Measurements from ENCODE around the gene HTR6.
"Not testable (repeated sequence)": the region's sequence is repeated elsewhere in the genome, so short reads cannot be mapped to it uniquely, and the experiment has no call there.

HTR6 gene

DNA sequence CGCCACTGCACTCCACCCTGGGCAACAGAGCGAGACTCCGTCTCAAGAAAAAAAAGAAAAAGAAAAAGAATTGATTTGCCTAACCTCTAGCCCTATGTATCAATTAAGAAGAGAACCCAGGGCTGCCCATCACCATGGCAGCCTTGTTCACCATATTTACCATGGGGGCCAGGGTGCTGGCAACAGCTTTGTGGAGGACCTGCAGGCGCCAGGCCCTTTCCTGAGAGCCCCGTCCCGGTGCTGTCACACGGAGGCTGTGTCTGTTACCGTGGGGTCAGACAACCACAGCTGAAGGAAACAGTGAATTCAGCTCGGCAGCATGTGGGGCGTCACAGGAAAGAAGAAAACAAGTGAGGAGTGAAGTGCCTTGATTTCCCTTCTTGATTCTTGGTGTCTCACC, 27.1 kb upstream of the HTR6 start:
- in situ Hi-C loops (cut with MboI; ENCODE audit: low sequenced_read_pairs), result no loop called here

DNA sequence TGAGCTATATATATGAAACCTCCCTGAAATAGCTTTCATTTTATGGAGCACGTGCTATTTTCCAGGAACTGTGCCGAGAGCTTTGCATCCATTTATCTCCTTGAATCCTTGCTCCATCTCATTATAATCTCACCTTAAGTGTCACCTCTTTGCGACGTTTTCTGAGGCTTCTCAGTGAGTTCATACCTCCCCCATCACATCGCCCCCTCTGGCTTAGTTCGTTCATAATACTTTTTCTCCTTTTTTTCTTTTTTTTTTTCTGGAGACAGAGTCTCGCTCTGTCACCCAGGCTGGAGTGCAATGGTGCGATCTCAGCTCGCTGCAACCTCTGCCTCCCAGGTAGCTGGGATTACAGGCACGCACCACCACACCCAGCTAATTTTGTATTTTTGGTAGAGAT, 25.4 kb upstream of the HTR6 start:
- in situ Hi-C loops (cut with MboI; ENCODE audit: low sequenced_read_pairs), result not testable (repeated sequence)

DNA sequence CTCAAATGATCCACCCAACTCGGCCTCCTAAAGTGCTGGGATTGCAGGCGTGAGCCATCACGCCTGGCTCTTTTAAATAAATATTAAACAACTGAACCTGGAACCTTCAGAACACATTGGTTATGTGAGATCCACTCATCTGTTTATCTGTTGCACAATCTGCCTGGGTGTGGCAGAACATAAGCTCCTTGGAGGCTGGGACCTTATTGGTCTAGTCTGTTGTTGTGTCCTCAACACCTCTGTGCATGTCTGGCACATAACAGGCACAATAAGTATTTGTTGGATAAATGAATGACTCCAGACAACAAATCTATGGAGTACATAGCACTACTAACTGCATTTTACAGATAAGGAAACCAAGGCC, 24.7 kb upstream of the HTR6 start:
- in situ Hi-C loops (cut with MboI; ENCODE audit: low sequenced_read_pairs), result no loop called here

DNA sequence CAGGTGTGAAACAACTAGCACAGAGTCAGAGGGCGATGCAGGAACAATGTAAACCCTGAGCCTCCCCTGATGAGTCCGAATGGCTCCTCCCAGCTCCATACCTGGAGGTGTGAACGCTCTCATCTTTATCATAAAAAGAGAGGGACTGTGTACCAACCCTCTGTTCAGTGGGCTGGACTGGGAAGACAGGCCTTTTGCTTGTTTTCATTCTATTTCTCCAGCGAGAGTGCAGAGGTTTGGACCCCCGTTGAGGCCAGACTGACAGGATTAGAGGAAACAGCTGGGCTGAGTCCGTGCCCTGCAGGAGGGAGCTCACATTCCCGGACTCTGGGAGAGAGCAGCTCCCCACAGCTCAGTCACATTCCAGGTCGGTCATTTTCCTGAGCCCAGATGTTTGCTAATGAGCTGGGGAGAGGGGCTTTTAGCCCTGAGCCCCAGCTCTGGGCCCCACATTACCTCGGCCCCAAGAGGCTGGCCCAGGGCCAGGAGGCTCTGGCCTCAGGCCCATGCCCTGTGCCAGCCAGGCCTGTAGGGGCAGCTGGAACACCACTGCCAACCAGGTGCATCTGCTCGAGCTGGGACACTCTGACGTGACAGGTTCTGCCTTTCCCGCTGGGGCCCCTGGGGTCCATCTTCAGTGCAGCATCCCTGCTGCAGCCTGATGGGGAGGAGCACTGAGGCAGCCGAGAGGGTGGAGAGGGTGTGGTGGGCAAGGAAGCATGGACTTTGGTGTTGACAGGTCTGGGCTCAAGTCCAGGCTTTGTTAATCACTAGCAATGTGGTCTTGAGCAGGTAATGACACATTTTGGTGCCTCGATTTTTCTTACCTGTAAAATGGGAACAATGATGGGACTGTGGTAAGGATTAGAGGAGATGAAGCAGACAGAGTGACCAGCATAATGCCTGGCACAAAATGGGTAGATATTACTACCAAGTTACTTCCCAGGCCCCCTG, 24.0 kb upstream of the HTR6 start:
- in situ Hi-C loops (cut with MboI; ENCODE audit: low sequenced_read_pairs), result no loop called here

DNA sequence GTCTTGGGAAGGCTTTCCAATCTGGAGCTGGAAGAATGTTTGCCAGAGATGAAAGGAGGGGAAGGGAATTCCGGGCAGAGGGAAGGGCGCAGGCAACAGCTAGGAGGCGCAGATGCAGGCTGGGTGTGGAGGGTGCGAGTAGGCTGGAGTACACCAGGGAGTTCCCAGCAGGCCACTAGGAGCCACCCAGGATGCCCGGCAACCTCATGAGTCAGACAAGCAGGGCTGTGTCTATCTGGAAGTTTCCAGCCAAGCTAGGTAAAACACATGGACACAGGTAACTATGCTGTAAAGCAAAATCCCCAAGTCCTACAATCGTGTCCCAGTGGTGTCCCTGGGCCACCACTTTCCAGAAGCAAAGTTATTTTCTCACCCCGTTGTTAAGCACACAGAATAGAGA, 21.6 kb upstream of the HTR6 start:
- in situ Hi-C loops (cut with MboI; ENCODE audit: low sequenced_read_pairs), result no loop called here

DNA sequence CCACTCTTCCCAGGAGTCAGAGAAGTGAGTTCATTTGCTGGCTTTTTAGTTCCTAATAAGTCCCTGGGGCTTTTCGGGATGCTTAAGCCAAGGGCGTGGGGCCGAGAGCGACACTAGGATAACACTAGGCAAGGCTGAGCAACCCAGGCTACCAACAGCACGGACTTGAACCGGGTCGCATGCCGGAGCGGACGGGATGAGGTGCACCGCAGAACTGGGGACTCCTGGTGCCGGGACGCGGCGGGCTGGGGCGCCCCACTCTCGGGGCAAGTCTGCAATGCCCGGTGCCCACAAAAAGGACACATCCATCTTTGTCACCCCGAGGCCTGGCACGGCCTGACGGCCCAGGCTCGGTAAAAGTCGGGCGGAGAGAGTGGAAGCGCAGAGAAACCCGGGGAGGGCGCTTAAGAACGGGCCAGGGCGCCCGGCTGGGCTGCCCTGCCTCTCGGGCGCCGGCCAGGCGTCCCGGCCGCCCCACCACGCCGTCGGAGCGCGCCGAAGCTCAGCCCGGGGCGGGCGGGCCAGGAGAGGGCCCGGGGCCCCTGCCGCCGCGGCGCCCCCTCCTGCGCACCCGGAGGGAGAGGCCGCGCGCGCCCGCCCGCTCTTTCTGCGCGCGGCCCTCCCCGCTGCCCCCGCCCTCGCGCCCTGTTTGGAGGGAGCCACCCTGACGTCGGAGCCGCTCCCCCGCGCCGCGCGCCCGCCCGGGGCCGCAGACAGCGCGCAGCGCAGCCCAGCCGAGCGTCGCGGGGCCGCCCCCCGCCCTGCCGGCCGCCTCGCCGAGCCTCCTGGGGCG, 20.9 kb upstream of the HTR6 start, which contains the start of gene NBL1:
Gene NBL1, plus strand, starts transcription at position 710 of the 793 bp plus-strand sequence. CDS start 10,720 bp downstream, outside the sequence.
- in situ Hi-C loops (cut with MboI; ENCODE audit: low sequenced_read_pairs), result no loop called here

DNA sequence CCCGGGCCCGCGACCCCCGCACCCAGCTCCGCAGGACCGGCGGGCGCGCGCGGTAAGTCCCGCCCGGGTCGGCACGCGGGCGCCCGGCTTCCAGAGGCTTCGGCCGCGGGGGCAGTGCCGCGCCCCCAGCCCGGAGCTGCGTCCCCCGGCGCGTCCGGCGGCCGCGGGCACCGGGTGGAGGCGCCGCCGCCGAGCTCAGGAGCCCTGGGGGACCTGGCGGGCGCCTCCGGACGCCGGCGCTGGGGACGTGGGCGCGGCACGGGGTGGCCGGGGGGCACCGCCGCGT, 20.3 kb upstream of the HTR6 start:
- in situ Hi-C loops (cut with MboI; ENCODE audit: low sequenced_read_pairs), result no loop called here

DNA sequence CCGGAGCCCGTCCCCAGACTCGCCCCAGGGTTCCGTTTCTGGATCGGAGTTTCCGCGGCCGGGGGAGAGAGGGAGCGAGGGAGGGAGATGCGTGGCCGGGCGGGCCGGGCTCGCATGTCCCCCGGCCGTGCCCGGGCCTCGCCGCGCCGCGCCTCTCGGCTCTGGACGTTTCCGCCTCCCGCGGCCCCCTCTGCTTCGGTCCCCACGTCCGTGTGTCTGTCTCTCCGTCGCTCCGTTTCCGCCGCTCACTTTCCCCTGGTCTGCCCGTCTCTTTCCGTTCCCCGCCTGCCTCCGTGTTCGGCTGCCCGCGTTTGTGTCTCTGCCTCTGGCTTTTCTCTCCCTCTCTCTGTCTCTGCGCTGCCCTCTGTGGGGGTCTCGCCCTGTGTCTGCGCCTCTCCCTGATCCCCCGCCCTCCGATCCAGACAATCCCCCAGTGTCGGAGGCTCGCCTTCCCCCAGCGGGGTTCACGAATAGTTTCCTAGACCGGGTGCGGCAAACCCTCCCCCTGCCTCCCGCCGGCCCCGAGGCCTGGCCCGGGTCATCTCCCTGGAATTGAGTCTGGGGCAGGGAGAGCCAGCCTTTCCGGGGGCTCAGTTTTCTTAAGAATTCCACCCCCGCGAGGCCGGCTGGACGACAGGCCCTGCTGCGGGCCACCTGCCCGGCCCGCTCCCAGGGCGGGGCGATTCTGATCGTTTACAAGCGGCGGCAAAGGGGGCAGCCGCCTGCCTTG, 19.8 kb upstream of the HTR6 start:
- in situ Hi-C loops (cut with MboI; ENCODE audit: low sequenced_read_pairs), result no loop called here

DNA sequence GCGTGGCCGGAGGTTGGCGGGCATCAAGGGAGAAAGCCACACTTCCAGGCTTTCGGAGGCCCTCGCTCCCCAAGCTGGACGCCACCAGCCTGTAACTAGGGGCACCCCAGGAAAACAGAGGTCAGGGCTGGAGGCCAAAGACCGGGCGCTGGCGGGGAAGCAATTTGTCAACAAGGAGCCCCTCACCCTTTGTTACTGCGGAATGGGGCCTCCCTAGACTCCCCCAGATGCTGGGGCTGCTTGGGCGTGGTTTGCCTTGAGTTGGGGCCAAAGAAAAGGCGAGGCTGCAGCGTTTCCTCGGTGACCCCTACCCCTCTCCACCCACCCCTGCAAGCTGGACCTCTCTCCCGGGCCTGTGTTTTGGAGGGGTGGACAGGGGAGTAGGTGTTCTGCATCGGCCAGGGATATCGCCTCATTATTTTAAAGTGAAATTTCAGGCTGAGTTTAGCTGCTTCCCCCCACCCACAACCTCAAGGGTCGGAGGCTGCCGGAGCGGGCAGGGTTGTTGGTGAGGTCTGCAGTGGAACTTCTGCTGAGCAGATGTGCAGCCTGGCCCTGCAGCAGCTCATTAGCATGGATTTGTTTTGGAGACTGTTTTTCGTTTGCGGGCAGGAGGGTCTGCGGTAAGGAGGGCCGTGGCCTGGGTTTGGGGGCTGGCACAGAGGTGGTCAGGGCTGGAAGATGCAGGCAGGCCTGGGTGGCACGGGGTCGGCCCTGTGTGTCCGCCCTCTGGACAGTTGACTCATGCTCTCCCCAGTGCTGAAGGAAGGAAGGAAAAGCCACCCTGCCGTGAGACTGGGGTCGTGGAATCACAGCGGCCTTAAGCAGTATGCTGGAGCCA, 19.0 kb upstream of the HTR6 start:
- in situ Hi-C loops (cut with MboI; ENCODE audit: low sequenced_read_pairs), result no loop called here

DNA sequence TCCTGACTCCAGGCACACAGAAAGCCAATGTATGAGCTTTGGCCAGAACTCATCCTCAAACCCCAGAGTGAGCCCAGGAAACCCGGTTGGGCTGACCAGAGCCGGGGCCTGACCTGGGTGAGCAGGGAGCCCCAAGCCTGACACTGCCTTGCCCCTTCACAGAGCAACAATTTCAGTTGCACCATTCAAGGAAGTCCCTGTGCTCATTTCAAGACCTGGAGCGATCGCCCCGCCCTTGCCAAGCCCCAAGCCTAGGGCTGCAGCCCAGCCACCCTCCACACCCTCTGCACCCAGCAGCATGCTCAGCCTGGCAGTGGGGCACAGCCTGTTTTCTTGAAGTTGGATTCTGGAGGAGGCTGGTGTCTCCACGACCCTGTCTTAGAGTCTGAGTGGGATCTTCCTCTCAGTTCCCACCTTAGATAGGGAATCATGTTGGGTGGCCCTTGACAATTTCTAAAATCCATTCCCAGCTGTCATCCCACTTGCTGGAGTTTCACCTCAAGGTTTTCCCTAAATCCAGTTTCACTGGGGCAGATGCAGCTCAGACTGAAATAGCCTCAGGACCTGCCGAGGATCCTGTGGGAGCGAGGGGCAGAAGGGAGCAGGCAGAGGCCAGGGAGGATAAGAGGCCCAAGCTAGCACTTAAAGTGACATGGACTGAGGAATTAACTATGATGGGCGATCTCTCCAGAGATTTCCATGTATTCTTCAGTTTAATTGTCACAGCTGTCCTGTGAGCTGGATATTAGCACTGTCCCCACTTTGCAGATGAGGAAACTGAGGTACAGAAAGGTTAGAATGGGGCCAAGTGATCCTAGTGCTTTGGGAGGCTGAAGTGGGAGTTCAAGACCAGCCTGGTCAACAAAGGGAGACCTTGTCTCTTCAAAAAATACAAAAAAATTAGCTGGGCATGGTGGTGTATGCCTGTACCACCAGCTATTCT, 18.0 kb upstream of the HTR6 start:
- in situ Hi-C loops (cut with MboI; ENCODE audit: low sequenced_read_pairs), result no loop called here

DNA sequence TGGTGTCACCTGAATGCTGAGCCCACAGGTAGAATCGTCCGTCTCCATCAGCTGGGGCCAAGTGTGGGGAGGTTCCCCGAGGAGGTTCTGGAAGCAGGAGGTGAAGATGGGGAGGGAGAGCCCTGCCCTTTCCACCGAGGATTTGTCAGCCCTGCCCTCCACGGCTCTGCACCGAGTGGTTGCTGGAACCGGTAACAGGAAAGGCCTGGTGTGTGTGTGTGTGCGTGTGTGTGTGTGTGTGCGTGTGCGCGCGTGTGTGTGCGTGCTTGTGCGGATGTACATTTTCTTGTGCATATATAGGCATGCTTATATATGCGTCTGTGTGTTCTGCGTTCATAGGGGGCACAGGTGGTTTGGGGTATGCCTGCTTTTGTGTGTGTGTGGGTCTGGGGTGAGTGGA, 17.0 kb upstream of the HTR6 start:
- in situ Hi-C loops (cut with MboI; ENCODE audit: low sequenced_read_pairs), result no loop called here

DNA sequence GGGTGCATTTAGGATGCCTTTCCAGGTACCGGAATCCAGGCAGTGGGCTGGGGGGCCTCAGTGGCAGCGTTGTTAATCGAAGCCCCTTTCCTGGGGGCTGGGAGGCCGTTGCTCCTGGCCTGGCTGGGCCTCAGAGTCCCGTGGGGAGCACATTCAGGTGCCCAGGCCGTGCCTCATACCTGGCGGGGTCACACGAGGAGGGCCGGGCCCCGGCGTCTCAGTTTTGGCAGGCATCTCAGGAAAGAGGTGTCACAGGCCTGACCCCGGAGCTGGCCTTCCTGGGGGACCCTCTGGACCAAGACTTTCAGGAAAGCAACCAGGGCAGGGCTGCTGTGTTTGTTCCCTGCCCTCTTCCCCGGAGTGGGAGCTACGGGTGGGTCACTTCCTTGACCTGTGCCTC, 16.4 kb upstream of the HTR6 start:
- in situ Hi-C loops (cut with MboI; ENCODE audit: low sequenced_read_pairs), result no loop called here

DNA sequence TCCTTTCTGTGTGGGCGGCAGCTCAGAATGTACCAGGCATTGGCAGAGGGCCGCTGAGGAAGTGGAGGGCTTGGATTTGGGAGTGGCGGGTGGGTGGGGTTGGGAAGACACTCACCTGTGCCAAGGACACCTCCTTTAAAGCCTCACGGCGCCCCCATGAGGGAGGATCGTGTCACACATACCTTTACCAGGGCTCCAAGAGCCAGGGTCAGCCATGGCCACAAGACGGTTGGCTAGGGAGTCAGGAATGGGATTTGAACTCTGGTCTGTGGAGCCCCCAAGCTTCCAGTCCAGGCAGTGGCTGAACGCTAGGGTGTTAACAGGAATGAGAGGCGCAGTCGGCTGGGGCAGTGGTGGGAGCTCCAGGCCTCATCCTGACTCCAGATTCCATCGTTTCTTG, 16.0 kb upstream of the HTR6 start:
- in situ Hi-C loops (cut with MboI; ENCODE audit: low sequenced_read_pairs), result no loop called here

DNA sequence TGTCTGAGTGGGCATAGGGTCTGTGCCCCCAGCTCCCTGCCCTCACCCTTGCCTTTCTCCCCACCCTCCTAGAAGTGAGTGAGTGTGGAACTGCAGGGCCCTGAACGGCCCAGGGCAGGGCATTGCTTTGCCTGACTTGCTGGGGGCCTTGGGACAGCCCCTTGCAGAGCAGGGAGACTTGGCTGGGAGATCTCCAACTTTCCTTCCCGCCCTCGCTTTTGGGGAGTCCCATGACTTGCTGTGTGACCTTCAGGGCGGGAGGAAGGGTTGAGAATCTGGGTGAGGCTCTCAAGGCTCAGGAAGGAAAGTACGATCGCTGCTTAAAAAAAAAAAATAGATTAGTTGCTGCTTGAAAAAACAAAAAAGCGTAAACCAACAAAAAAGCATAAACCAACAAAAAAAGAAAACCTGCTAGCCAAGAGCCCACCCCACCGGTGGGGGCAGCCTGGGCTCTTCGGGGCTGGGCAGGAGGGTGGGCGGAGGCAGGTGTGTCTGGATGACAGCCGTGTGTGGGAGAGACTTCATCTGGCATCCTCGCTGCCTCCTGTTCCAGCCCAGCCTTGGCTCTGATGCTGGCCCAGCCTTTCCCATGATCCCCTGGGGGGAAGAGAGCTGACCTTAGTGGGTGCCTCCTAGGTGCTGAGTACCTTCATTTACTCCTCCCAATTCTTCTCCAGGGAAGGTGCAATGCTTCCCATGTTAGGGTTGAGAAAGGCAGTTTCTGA, 14.1 kb upstream of the HTR6 start:
- in situ Hi-C loops (cut with MboI; ENCODE audit: low sequenced_read_pairs), result no loop called here

DNA sequence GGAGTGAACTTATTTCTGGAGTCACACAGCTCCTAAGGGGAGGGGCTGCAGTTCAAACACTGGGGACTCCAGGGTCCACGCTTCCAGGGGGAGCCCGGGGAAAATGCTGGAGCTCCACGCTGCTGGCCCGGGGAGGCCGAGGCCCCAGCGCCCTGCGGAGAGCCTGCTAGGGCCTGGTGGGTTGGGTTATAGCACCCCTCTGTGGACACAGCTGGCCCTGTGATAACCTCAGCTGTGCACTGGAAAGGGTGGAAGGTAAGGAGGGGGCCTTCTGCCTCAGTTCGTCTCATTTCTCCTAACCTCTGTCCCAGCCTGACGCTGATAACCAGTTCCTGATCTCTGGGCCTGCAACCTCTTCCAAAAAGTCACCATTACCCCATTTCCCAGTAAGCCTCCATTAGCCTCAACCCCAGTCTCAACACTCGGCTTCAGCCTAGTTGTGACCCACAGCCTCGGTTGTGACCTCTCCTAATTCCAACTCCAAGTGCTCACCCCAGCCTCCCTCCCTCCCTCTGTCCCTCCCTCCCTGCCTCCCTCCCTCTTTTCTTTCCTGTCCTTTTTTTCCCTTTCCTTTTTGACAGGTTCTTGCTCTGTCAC, 13.4 kb upstream of the HTR6 start:
- in situ Hi-C loops (cut with MboI; ENCODE audit: low sequenced_read_pairs), result no loop called here

DNA sequence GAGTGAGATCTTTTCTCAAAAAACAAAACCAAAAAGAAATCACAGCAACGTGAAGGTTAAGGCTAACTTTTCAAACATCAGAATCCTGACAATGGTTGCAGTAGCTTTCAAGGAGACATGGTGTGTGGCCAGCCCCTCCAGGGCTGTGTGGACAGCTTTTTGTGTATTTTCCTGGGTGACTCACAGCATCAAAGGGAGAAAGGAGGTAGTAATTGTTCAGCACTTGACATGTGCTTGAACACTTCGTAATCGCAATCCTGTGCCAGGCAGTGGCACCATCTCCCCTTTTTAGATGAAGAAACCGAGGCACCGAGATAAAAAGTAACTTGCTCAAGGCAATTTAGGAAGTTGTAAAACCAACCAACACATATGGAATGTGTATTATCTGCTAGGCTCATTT, 10.3 kb upstream of the HTR6 start:
- in situ Hi-C loops (cut with MboI; ENCODE audit: low sequenced_read_pairs), result no loop called here

DNA sequence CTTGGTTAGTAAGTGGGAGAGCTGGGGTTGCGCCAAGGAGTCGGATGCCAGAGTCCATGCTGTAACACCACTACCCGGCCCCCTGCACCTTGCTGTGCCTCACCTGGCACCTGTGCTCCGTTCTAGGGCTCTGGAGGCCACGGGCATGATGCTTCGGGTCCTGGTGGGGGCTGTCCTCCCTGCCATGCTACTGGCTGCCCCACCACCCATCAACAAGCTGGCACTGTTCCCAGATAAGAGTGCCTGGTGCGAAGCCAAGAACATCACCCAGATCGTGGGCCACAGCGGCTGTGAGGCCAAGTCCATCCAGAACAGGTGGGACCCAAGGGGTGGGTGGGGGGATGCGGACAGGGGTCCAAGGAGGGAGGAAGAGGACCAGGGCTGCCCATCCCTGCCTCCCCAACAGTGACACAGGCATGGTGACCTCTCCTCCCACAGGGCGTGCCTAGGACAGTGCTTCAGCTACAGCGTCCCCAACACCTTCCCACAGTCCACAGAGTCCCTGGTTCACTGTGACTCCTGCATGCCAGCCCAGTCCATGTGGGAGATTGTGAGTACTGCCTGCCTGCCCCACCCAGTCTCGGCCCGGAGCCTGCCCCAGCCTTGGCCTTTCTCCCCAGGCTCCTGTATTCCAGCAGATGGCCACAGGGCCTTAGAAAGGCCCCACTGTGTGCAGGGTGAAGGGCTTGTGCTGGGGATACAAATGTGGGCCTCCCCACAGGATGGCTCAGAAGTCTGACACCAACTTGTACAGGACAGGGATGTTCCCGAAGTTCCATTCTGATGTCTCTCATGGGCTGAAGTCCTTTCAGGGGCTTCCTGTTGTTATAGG, 9.6 kb upstream of the HTR6 start:
- in situ Hi-C loops (cut with MboI; ENCODE audit: low sequenced_read_pairs), result no loop called here

DNA sequence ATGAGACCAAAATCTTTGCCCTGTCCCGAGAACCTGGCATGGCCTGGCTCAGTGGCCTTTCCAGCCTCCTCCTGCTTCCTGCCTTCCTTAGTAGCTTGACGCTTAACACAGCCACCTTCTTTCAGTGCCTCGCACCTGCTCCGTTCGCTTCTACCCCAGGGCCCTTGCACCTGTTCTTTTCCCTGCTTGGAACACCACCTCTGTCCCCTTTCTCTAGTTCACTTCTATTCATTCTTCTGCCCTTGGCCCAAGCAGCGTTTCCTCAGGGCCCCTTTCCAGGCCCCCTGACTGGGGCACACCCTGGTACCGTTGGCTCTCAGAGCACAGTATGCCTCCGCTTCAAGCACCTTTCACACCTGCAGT, 9.0 kb upstream of the HTR6 start:
- in situ Hi-C loops (cut with MboI; ENCODE audit: low sequenced_read_pairs), result no loop called here
